BJ (cell line): Measurements from ENCODE around the gene GPR39. TPM values are rescaled to one million over a fixed set of nuclear protein-coding genes. Genes with fewer than 3 reads are reported as not detected.

Source experiments
- CTCF ChIA-PET: fragments of 350-600 bp; formaldehyde crosslinking; extraction: SDS; loops from one replicate; lab custom pipeline; 2021; ENCODE audit warnings: antibody characterized with exemption, inconsistent platforms; lab: Yijun Ruan, JAX
- POLR2A ChIA-PET: fragments of 300-600 bp; sonication (Branson Sonifier 250); formaldehyde crosslinking; extraction: SDS; loops from one replicate; lab custom pipeline; 2021; ENCODE audit warnings: antibody characterized with exemption; lab: Charles Lee
- DNase-seq: peaks from one replicate; pipeline ENCODE4 v3.0.0-alpha.2; 2011; ENCODE audit warnings: low read depth
- H3K27me3 ChIP-seq: 2 replicates; pipeline ENCODE4 v1.6.0; 2011; ENCODE audit warnings: low read length; ENCODE audit not compliant: control insufficient read depth, insufficient read depth
- H3K36me3 ChIP-seq: 2 replicates; pipeline ENCODE4 v1.5.1; 2011; ENCODE audit warnings: low read length; ENCODE audit not compliant: control insufficient read depth, insufficient read depth
- H3K4me3 ChIP-seq: 2 replicates; pipeline ENCODE4 v1.5.1; 2011; ENCODE audit warnings: low read depth, mild to moderate bottlenecking, control low read depth, low read length
- CTCF ChIP-seq: IDR thresholded peaks from 2 replicates; pipeline ENCODE4 v1.5.1; 2011; ENCODE audit warnings: low read depth, mild to moderate bottlenecking, control low read depth, inconsistent platforms, low read length, moderate library complexity; ENCODE audit not compliant: insufficient read depth
- polyA plus RNA-seq: library from polyadenylated mRNA; depleted of rRNA; stranded (reverse); fragments of >200 nt; gene quantifications from 2 replicates; pipeline ENCODE4 v1.2.3, GENCODE V29; 2011

The GPR39 gene
- polyA plus RNA-seq, 1 experiment = 2.3 TPM

GRCh38 chr2:132609101-132609890 lies 192.7 kb downstream of the GPR39 start:
- POLR2A ChIA-PET = no interaction called here
- Histone ChIP-seq H3K27me3 (no peaks in the 10 kb centered on the region), H3K36me3 (no peaks in the 10 kb centered on the region), H3K4me3 (no peak overlapping the region)
- CTCF ChIA-PET = no interaction called here
- no peak for TF ChIP-seq CTCF
- no peak for DNase-seq

- Histone ChIP-seq H3K36me3 (no peaks in the 10 kb centered on the region), H3K4me3 (no peak overlapping the region), H3K27me3 (no peaks in the 10 kb centered on the region)
- ChIA-PET POLR2A (no interaction called here), CTCF (interaction anchor here (1.1 kb wide), 1 partner anchor 189 kb away, joined by 3 read pairs; no protein-coding TSS in a partner anchor)
- no peak for DNase-seq
- TF ChIP-seq CTCF = no peak
These were observed 195.1 kb downstream of the GPR39 start for GRCh38 chr2:132611719-132612118.

- Histone ChIP-seq H3K27me3 (no peaks in the 10 kb centered on the region), H3K36me3 (no peaks in the 10 kb centered on the region), H3K4me3 (no peak overlapping the region)
- no peak for DNase-seq
- ChIA-PET POLR2A (no interaction called here), CTCF (no interaction called here)
- TF ChIP-seq CTCF = no peak
These were observed 198.9 kb downstream of the GPR39 start for GRCh38 chr2:132615329-132616085.

GRCh38 chr2:132617989-132618388 lies 201.4 kb downstream of the GPR39 start:
- ChIA-PET CTCF (no interaction called here), POLR2A (no interaction called here)
- Histone ChIP-seq H3K27me3 (no peaks in the 10 kb centered on the region), H3K36me3 (no peaks in the 10 kb centered on the region), H3K4me3 (no peak overlapping the region)
- no peak for TF ChIP-seq CTCF
- no peak for DNase-seq

- Histone ChIP-seq H3K36me3 (no peaks in the 10 kb centered on the region), H3K27me3 (no peaks in the 10 kb centered on the region), H3K4me3 (no peak overlapping the region)
- POLR2A ChIA-PET = no interaction called here
- CTCF ChIA-PET = no interaction called here
- no peak for DNase-seq
- no peak for TF ChIP-seq CTCF
These were observed 202.1 kb downstream of the GPR39 start for GRCh38 chr2:132618734-132619133.
